ENCODE measurements around the gene TRIM15.
"Not testable (repeated sequence)": the region's sequence is repeated elsewhere in the genome, so short reads cannot be mapped to it uniquely, and the experiment has no call there.

DNA sequence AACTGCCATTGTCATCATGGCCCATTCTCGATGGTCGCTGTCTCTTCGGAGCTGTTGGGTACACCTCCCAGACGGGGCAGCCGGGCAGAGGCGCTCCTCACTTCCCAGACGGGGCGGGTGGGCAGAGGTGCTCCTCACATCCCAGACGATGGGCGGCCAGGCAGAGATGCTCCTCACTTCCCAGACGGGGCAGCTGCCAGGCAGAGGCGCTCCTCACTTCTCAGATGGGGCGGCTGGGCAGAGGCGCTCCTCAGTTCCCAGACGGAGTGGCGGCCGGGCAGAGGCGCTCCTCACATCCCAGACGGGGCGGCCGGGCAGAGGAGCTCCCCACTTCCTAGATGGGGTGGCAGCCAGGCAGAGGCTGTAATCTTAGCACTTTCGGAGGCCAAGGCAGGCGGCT is 58.6 kb downstream of the TRIM15 start:
- TF ChIP-seq, protein P1, sequence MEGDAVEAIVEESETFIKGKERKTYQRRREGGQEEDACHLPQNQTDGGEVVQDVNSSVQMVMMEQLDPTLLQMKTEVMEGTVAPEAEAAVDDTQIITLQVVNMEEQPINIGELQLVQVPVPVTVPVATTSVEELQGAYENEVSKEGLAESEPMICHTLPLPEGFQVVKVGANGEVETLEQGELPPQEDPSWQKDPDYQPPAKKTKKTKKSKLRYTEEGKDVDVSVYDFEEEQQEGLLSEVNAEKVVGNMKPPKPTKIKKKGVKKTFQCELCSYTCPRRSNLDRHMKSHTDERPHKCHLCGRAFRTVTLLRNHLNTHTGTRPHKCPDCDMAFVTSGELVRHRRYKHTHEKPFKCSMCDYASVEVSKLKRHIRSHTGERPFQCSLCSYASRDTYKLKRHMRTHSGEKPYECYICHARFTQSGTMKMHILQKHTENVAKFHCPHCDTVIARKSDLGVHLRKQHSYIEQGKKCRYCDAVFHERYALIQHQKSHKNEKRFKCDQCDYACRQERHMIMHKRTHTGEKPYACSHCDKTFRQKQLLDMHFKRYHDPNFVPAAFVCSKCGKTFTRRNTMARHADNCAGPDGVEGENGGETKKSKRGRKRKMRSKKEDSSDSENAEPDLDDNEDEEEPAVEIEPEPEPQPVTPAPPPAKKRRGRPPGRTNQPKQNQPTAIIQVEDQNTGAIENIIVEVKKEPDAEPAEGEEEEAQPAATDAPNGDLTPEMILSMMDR (IDR thresholded peaks at IDR 0.05) = not testable (repeated sequence)
- TF ChIP-seq POLR2A (IDR thresholded peaks at IDR 0.05) = not testable (repeated sequence)

Data from adrenal gland (tissue), 5 donors.